ENCODE data around the gene VPS16.
"Not testable (repeated sequence)": the region's sequence is repeated elsewhere in the genome, so short reads cannot be mapped to it uniquely, and the experiment has no call there.

VPS16 gene

GRCh38 chr20:2807019-2807418 lies 33.5 kb upstream of the VPS16 start:
- DNase-seq (ENCODE audit: low read depth) = no peak

- not testable (repeated sequence) for DNase-seq (ENCODE audit: low read depth)
Measured at GRCh38 chr20:2807929-2808328, 32.6 kb upstream of the VPS16 start.

GRCh38 chr20:2809690-2810089 lies 30.9 kb upstream of the VPS16 start:
- DNase-seq (ENCODE audit: low read depth) = no peak

GRCh38 chr20:2812189-2812588 lies 28.4 kb upstream of the VPS16 start:
- DNase-seq (ENCODE audit: low read depth) = no peak

GRCh38 chr20:2814076-2814475 lies 26.5 kb upstream of the VPS16 start:
- DNase-seq (ENCODE audit: low read depth) = no peak

- peak; percentile 98 for DNase-seq (ENCODE audit: low read depth)
Measured at GRCh38 chr20:2814587-2815051, 25.9 kb upstream of the VPS16 start, which contains the start of gene C20orf141. Gene C20orf141 (plus strand): TSS chr20:2814987. CDS start chr20:2815185, 198 bp downstream.

- DNase-seq (ENCODE audit: low read depth) = no peak
Measured at GRCh38 chr20:2815242-2815900, 25.2 kb upstream of the VPS16 start.

GRCh38 chr20:2816030-2816582 lies 24.4 kb upstream of the VPS16 start, which contains the start of gene TMEM239:
Gene TMEM239 (plus strand): TSS chr20:2816364. CDS start chr20:2816555, 191 bp downstream.
- no peak for DNase-seq (ENCODE audit: low read depth)

- DNase-seq (ENCODE audit: low read depth) = no peak
Measured at GRCh38 chr20:2816583-2817340, 23.8 kb upstream of the VPS16 start.

- DNase-seq (ENCODE audit: low read depth) = no peak
Measured at GRCh38 chr20:2817341-2817726, 23.2 kb upstream of the VPS16 start.

- DNase-seq (ENCODE audit: low read depth) = no peak
Measured at GRCh38 chr20:2817891-2818595, 22.5 kb upstream of the VPS16 start.

GRCh38 chr20:2820084-2820895 lies 20.3 kb upstream of the VPS16 start:
- DNase-seq (ENCODE audit: low read depth) = peak; percentile 60

GRCh38 chr20:2820896-2821869 lies 19.4 kb upstream of the VPS16 start:
- no peak for DNase-seq (ENCODE audit: low read depth)

GRCh38 chr20:2822073-2822472 lies 18.5 kb upstream of the VPS16 start:
- peak; percentile 70 for DNase-seq (ENCODE audit: low read depth)

GRCh38 chr20:2825761-2826160 lies 14.8 kb upstream of the VPS16 start:
- DNase-seq (ENCODE audit: low read depth) = no peak

- DNase-seq (ENCODE audit: low read depth) = no peak
Measured at GRCh38 chr20:2826655-2827054, 13.9 kb upstream of the VPS16 start.

- DNase-seq (ENCODE audit: low read depth) = no peak
Measured at GRCh38 chr20:2829376-2829775, 11.2 kb upstream of the VPS16 start.

GRCh38 chr20:2831206-2831605 lies 9.3 kb upstream of the VPS16 start:
- not testable (repeated sequence) for DNase-seq (ENCODE audit: low read depth)

GRCh38 chr20:2833761-2834160 lies 6.8 kb upstream of the VPS16 start:
- DNase-seq (ENCODE audit: low read depth) = no peak

- DNase-seq (ENCODE audit: low read depth) = no peak
Measured at GRCh38 chr20:2834401-2835110, 6.0 kb upstream of the VPS16 start.

Measured in iris pigment epithelial cell (primary cell).